Midbrain (tissue), 1 donor: Measurements from ENCODE around the gene CDH8.

ENCODE experiments used
- DNase-seq: peaks from one replicate; lab custom pipeline; 2025; lab: John Stamatoyannopoulos, UW

Gene CDH8

GRCh38 chr16:62036101-62036801, at the start of gene CDH8:
CDH8 (minus strand) TSS chr16:62036438; CDS start chr16:62021403, 15,035 bp downstream.
- peak; percentile 11 for DNase-seq

GRCh38 chr16:62079236-62079635, 43.0 kb upstream of the CDH8 start:
- DNase-seq = no peak

- DNase-seq = peak; percentile 6
Observed at GRCh38 chr16:62077998-62078397, 41.8 kb upstream of the CDH8 start.

- no peak for DNase-seq
Observed at GRCh38 chr16:62076886-62077285, 40.6 kb upstream of the CDH8 start.

- DNase-seq = no peak
Observed at GRCh38 chr16:62068747-62069146, 32.5 kb upstream of the CDH8 start.

- no peak for DNase-seq
Observed at GRCh38 chr16:62067981-62068380, 31.7 kb upstream of the CDH8 start.

GRCh38 chr16:62067182-62067581, 30.9 kb upstream of the CDH8 start:
- no peak for DNase-seq

- no peak for DNase-seq
Observed at GRCh38 chr16:62066747-62067146, 30.5 kb upstream of the CDH8 start.

- DNase-seq = no peak
Observed at GRCh38 chr16:62064173-62064572, 27.9 kb upstream of the CDH8 start.

GRCh38 chr16:62060089-62060488, 23.9 kb upstream of the CDH8 start:
- DNase-seq = peak; percentile 22

GRCh38 chr16:62059527-62059926, 23.3 kb upstream of the CDH8 start:
- no peak for DNase-seq

GRCh38 chr16:62058412-62058811, 22.2 kb upstream of the CDH8 start:
- no peak for DNase-seq

- no peak for DNase-seq
Observed at GRCh38 chr16:62051942-62052341, 15.7 kb upstream of the CDH8 start.

- no peak for DNase-seq
Observed at GRCh38 chr16:62050793-62051192, 14.6 kb upstream of the CDH8 start.

GRCh38 chr16:62046801-62047200, 10.6 kb upstream of the CDH8 start:
- DNase-seq = no peak

- DNase-seq = peak; percentile 80
Observed at GRCh38 chr16:62041401-62041800, 5.2 kb upstream of the CDH8 start.

GRCh38 chr16:62038646-62039045, 2.4 kb upstream of the CDH8 start:
- no peak for DNase-seq

- no peak for DNase-seq
Observed at GRCh38 chr16:62038225-62038624, 2.0 kb upstream of the CDH8 start.

GRCh38 chr16:62036802-62037135, 531 bp upstream of the CDH8 start:
- no peak for DNase-seq

- DNase-seq = peak; percentile 41
Observed at GRCh38 chr16:62035115-62036092, 834 bp downstream of the CDH8 start.

GRCh38 chr16:62034231-62035114, 1.8 kb downstream of the CDH8 start:
- peak; percentile 42 for DNase-seq

GRCh38 chr16:62033065-62033464, 3.2 kb downstream of the CDH8 start:
- no peak for DNase-seq
